ENCODE measurements around the gene L1CAM. TPM values are rescaled to one million over a fixed set of nuclear protein-coding genes. Genes with fewer than 3 reads are reported as not detected.

Gene L1CAM
- total and polyA plus RNA-seq, 2 of the 8 experiments (the other 6 are each of a cell fraction or from before 2014, with no cell fraction given): 11.0 to 43.0 TPM

DNA sequence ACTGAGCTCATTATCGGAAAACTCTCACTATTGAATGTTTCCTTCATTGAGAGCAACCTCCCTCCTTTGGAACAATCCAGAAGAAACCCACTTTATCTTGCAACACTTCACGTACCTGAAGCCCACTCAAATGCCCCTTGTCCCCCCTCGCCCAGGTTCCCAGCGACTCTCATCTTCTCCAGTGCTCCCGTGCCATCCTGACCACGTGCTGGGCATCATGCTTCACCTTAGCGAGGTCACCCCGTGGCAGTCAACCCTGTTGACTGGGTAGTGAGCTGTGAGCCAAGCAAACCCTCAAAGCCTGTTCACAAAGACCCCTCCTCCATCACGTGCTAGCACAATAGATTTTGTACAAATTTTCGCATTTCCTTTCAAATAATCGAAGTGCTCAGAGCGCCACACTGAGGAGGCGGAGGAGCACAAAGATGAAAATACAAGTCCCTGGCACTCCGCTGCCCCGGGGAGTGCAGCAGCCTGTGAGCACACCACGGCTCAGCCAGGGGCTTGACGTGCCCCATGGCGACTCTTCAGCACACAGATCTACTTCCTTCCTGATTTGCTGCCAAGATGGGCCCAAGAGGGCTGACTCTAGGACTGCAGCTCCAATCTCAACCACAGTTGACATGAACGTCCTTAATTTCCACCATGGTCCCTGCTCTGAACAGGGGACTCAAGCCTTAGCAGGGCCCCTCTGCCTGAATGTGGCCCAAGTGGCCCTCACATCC lies 71.2 kb downstream of the L1CAM start (continued):
- TF ChIP-seq, protein P1, sequence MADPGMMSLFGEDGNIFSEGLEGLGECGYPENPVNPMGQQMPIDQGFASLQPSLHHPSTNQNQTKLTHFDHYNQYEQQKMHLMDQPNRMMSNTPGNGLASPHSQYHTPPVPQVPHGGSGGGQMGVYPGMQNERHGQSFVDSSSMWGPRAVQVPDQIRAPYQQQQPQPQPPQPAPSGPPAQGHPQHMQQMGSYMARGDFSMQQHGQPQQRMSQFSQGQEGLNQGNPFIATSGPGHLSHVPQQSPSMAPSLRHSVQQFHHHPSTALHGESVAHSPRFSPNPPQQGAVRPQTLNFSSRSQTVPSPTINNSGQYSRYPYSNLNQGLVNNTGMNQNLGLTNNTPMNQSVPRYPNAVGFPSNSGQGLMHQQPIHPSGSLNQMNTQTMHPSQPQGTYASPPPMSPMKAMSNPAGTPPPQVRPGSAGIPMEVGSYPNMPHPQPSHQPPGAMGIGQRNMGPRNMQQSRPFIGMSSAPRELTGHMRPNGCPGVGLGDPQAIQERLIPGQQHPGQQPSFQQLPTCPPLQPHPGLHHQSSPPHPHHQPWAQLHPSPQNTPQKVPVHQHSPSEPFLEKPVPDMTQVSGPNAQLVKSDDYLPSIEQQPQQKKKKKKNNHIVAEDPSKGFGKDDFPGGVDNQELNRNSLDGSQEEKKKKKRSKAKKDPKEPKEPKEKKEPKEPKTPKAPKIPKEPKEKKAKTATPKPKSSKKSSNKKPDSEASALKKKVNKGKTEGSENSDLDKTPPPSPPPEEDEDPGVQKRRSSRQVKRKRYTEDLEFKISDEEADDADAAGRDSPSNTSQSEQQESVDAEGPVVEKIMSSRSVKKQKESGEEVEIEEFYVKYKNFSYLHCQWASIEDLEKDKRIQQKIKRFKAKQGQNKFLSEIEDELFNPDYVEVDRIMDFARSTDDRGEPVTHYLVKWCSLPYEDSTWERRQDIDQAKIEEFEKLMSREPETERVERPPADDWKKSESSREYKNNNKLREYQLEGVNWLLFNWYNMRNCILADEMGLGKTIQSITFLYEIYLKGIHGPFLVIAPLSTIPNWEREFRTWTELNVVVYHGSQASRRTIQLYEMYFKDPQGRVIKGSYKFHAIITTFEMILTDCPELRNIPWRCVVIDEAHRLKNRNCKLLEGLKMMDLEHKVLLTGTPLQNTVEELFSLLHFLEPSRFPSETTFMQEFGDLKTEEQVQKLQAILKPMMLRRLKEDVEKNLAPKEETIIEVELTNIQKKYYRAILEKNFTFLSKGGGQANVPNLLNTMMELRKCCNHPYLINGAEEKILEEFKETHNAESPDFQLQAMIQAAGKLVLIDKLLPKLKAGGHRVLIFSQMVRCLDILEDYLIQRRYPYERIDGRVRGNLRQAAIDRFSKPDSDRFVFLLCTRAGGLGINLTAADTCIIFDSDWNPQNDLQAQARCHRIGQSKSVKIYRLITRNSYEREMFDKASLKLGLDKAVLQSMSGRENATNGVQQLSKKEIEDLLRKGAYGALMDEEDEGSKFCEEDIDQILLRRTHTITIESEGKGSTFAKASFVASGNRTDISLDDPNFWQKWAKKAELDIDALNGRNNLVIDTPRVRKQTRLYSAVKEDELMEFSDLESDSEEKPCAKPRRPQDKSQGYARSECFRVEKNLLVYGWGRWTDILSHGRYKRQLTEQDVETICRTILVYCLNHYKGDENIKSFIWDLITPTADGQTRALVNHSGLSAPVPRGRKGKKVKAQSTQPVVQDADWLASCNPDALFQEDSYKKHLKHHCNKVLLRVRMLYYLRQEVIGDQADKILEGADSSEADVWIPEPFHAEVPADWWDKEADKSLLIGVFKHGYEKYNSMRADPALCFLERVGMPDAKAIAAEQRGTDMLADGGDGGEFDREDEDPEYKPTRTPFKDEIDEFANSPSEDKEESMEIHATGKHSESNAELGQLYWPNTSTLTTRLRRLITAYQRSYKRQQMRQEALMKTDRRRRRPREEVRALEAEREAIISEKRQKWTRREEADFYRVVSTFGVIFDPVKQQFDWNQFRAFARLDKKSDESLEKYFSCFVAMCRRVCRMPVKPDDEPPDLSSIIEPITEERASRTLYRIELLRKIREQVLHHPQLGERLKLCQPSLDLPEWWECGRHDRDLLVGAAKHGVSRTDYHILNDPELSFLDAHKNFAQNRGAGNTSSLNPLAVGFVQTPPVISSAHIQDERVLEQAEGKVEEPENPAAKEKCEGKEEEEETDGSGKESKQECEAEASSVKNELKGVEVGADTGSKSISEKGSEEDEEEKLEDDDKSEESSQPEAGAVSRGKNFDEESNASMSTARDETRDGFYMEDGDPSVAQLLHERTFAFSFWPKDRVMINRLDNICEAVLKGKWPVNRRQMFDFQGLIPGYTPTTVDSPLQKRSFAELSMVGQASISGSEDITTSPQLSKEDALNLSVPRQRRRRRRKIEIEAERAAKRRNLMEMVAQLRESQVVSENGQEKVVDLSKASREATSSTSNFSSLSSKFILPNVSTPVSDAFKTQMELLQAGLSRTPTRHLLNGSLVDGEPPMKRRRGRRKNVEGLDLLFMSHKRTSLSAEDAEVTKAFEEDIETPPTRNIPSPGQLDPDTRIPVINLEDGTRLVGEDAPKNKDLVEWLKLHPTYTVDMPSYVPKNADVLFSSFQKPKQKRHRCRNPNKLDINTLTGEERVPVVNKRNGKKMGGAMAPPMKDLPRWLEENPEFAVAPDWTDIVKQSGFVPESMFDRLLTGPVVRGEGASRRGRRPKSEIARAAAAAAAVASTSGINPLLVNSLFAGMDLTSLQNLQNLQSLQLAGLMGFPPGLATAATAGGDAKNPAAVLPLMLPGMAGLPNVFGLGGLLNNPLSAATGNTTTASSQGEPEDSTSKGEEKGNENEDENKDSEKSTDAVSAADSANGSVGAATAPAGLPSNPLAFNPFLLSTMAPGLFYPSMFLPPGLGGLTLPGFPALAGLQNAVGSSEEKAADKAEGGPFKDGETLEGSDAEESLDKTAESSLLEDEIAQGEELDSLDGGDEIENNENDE (IDR thresholded peaks at IDR 0.05; ENCODE audit: insufficient replicate concordance, low read length): no peak
- no peak for TF ChIP-seq SP4 (IDR thresholded peaks at IDR 0.05; ENCODE audit: low read length)
- no peak for TF ChIP-seq RAD21 (IDR thresholded peaks at IDR 0.05 in 1 of 2, conservative IDR thresholded peaks at IDR 0.05 in 1 of 2; ENCODE audit: low read depth in 2 of 2, low read length in 2 of 2)
- TF ChIP-seq SAP30 (IDR thresholded peaks at IDR 0.05; ENCODE audit: insufficient read depth, insufficient replicate concordance, low read length): no peak
- no peak for TF ChIP-seq CREB1 (IDR thresholded peaks at IDR 0.05)
- no peak for TF ChIP-seq SIRT6 (IDR thresholded peaks at IDR 0.05; ENCODE audit: low read length)
- no peak for TF ChIP-seq EGR1 (IDR thresholded peaks at IDR 0.05; ENCODE audit: borderline replicate concordance, low read depth, low read length)
- no peak for TF ChIP-seq SIN3A (conservative IDR thresholded peaks at IDR 0.05 in 1 of 2, IDR thresholded peaks at IDR 0.05 in 1 of 2; ENCODE audit: low read depth in 1 of 2, low read length in 2 of 2)
- TF ChIP-seq CHD1 (IDR thresholded peaks at IDR 0.05; ENCODE audit: low read depth, low read length): no peak
- no peak for TF ChIP-seq KDM4A (IDR thresholded peaks at IDR 0.05; ENCODE audit: low read depth, low read length, severe bottlenecking)
